ENCODE results near the gene RABGAP1L.
"Not testable (repeated sequence)": the region's sequence is repeated elsewhere in the genome, so short reads cannot be mapped to it uniquely, and the experiment has no call there.

The RABGAP1L gene

DNA sequence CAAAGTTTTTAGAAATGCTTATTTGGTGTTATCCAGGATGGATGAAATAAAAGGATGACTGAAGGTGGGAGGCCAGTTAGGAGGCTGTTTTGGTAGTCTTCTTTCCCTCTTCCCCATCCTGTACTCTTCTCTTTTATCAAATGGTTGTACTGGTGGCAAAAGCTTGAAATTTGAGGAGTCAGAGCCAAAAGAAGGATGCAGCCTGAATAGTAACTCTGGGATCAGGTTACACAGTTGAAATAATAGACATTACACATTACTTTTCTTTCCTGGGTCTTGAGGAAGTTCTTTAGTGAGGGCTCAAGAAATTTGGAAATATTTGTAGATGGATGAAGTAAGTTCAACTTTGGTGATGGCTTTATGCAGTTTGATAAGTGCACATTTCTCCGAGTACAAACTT lies 397.1 kb downstream of the RABGAP1L start:
- no peak for DNase-seq (ENCODE audit: low read depth in 2 of 2)

DNA sequence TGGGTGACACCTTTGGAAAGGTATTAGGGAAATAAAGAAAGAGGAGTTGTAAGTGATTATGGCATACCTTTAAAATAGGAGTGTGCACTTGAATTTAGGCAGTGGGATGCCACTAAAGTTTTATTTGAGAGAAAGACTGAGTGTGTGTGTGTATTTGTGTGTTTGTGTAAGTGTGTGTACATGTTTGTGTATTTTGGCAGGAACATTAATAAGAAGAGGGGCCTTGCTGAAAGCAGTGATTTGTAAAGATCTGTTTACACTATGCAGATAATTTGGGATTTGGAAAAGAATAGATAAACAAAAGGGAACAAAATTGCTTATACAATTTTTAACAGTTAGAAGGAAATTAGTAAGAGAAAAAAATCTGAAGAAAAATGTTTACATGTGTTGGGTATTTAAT lies 409.2 kb downstream of the RABGAP1L start:
- no peak for DNase-seq (ENCODE audit: low read depth in 2 of 2)

DNA sequence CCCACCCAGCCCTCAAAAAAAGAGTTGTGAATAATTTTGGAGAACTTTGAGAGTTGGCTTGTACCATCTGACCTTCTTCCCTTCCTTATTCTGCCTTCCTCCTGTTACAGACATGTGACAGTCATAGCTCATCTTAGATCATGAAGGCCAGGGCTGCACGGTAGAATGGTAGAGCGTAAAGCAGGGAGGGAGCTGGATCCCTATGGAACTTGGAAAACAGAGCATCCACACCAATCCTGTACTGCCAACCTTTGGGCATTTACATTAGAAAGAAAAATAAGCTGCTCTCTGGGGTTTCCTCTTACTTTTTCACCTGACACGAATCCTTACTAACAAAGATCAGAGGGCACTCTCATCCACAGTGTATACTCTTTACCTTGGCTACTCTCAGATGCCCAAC lies 409.9 kb downstream of the RABGAP1L start:
- no peak for DNase-seq (ENCODE audit: low read depth in 2 of 2)

DNA sequence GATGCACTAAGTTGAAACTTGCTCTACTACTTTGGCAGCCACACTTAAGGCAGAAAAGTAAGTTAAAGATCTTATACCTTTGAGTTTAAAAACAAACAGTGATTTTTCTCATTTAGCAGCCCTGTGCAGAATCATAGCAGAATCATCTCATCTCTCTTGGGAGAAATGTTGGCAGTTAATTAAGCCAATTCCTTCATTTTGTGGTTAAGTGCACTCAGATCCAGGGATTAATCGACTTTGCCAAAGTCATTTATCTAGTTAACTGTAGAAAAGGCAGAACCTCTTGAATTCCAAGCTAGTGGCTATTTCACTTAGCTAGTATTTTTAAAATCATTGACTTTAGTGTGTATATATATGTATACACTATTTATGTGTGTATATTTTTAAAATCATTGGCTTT lies 413.5 kb downstream of the RABGAP1L start:
- no peak for DNase-seq (ENCODE audit: low read depth in 2 of 2)

- not testable (repeated sequence) for DNase-seq (ENCODE audit: low read depth in 2 of 2)
These were observed 416.8 kb downstream of the RABGAP1L start for GRCh38 chr1:174576120-174576519.

GRCh38 chr1:174577681-174578080 lies 418.4 kb downstream of the RABGAP1L start:
- DNase-seq (ENCODE audit: low read depth in 2 of 2), result no peak

GRCh38 chr1:174580801-174581200 lies 421.5 kb downstream of the RABGAP1L start:
- DNase-seq (ENCODE audit: low read depth in 2 of 2), result no peak

- DNase-seq (ENCODE audit: low read depth in 2 of 2), result no peak
These were observed 424.0 kb downstream of the RABGAP1L start for GRCh38 chr1:174583316-174583715.

GRCh38 chr1:174584071-174584470 lies 424.8 kb downstream of the RABGAP1L start:
- DNase-seq (ENCODE audit: low read depth in 2 of 2), result no peak

GRCh38 chr1:174588618-174589017 lies 429.3 kb downstream of the RABGAP1L start:
- not testable (repeated sequence) for DNase-seq (ENCODE audit: low read depth in 2 of 2)

GRCh38 chr1:174605198-174605597 lies 445.9 kb downstream of the RABGAP1L start:
- DNase-seq (ENCODE audit: low read depth in 2 of 2), result no peak

DNA sequence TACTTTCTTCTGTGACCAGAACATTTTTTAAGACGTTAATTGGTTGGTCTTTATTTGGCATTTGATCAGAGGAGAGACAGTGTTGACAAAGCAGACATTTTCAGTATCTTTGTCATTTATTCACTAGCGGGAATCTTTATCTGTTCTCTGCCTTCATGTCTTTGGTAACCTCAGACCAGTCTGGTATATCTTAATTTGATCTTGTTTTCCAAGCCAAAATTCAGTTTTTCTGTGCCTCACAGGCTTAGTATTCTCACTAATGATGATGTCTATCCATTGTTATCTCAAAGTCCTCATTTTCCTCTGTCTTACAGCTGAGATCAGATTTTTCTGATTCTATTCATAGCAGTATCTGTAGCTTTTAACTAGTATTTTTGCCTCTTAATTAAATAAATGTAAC lies 447.2 kb downstream of the RABGAP1L start:
- DNase-seq (ENCODE audit: low read depth in 2 of 2), result no peak

- not testable (repeated sequence) for DNase-seq (ENCODE audit: low read depth in 2 of 2)
These were observed 458.6 kb downstream of the RABGAP1L start for GRCh38 chr1:174617905-174618304.

GRCh38 chr1:174623324-174624035 lies 464.2 kb downstream of the RABGAP1L start:
- no peak for DNase-seq (ENCODE audit: low read depth in 2 of 2)

DNA sequence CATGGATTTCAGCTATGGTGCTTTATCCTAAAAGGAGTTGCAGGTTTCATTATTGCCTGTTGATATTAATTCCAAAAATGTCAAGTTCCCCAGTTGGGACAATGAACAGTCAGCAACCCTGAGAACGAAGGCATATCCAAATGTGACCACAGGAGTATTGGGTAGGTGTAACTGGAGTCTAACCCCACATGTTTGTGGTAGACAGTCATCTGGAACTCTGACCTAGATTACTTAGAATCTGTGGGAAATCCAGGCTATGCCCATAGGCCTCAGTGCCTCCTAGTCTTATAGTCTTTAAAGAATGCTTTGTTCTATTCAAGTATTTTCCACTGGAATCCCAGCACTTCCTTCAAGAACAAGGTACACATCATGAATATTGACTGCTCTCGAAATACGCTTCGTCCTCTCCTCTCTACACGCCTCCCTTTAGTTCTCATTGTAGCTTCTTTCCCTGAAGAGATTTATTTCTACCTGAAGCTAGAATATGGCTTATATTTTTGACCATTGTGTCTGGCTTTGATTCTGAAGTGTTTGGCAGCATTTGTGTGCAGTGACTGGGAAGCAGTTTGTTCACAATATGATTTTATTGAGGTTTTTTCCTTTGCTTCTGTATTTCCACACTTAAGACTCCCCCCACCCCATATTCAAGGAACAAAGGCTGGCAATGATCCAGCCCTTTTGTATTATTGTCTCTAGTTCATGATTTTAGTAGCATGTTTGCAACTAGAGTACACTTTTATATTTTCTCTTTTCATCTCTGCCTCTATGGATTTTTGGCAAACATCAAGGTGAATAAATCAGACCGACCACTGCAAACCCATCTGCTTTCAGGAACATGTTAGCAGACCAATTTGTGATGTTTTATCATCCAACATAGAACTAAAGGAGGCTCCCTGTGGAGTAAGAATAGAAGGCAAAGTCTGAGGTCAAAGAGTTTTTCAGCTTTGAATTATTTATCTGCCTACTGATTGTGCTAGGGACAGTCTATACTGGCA lies 467.0 kb downstream of the RABGAP1L start:
- DNase-seq (ENCODE audit: low read depth in 2 of 2), result no peak

- no peak for DNase-seq (ENCODE audit: low read depth in 2 of 2)
These were observed 478.2 kb downstream of the RABGAP1L start for GRCh38 chr1:174637487-174637886.

GRCh38 chr1:174639461-174639860 lies 480.1 kb downstream of the RABGAP1L start:
- DNase-seq (ENCODE audit: low read depth in 2 of 2), result no peak

GRCh38 chr1:174640783-174641182 lies 481.5 kb downstream of the RABGAP1L start:
- DNase-seq (ENCODE audit: low read depth in 2 of 2), result no peak

DNA sequence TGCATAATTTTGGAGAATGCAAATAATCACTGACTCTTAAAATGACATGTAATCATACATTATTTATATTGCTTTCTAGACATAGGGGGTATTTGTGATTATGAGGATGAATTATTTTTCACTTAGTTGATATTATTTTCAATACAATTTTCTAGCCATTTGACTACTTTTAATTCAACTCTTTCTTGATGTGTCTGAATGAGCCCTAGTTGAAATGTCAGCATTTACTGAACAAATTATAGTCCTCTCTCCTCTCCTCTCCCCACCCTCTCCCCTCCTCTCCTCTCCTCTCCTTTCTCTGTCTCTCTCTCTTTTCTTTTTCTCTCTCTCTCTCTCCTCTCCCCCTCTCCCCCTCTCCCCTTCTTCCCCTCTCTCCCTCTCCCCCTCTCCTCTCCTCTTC lies 483.1 kb downstream of the RABGAP1L start:
- no peak for DNase-seq (ENCODE audit: low read depth in 2 of 2)

GRCh38 chr1:174643206-174643605 lies 483.9 kb downstream of the RABGAP1L start:
- no peak for DNase-seq (ENCODE audit: low read depth in 2 of 2)

- not testable (repeated sequence) for DNase-seq (ENCODE audit: low read depth in 2 of 2)
These were observed 490.3 kb downstream of the RABGAP1L start for GRCh38 chr1:174649572-174649971.

- no peak for DNase-seq (ENCODE audit: low read depth in 2 of 2)
These were observed 493.4 kb downstream of the RABGAP1L start for GRCh38 chr1:174652569-174653280.

All from stimulated activated CD8-positive, alpha-beta memory T cell treated with anti-CD3 and anti-CD28 coated beads, Interleukin-2, amount 100 ng/mL, for 48 hours (primary cell).